Prostate gland (tissue), 2 donors: ENCODE data around the gene CDC42BPA. TPM values are rescaled to one million over a fixed set of nuclear protein-coding genes. Genes with fewer than 3 reads are reported as not detected.

Experiments
- DNase-seq: peaks from one replicate; pipeline ENCODE4 v3.0.0-alpha.2; 2019; ENCODE audit warnings: low spot score
- H3K27ac ChIP-seq, 2 donors: fragments of 200-600 bp; sonication (generic); 2 replicates each; pipeline ENCODE4 v1.5.1; 2017 to 2019
- H3K27me3 ChIP-seq: fragments of 200-600 bp; sonication (generic); replicated peaks from 2 replicates; pipeline ENCODE4 v1.5.1; 2019; ENCODE audit not compliant: insufficient read depth
- H3K36me3 ChIP-seq, 2 donors: fragments of 200-600 bp; sonication (generic); 1 replicate in 1 of 2; 2 replicates in 1 of 2; pipeline versions ENCODE4 v1.5.1 to v1.8.1; 2017 to 2019
- H3K4me1 ChIP-seq: fragments of 200-600 bp; sonication (generic); replicated peaks from 2 replicates; pipeline ENCODE4 v1.5.1; 2019
- H3K4me3 ChIP-seq, 2 donors: fragments of 200-600 bp; sonication (generic); 2 replicates each; pipeline ENCODE4 v1.5.1; 2017 to 2019
- H3K9me3 ChIP-seq: fragments of 200-600 bp; sonication (generic); 2 replicates; pipeline ENCODE4 v1.5.1; 2017
- POLR2A ChIP-seq: fragments of 450-650 bp; IDR thresholded peaks from one replicate; pipeline ENCODE4 v1.6.1; 2016; ENCODE audit warnings: antibody characterized with exemption, mild to moderate bottlenecking
- POLR2AphosphoS5 ChIP-seq: sonication (generic); formaldehyde crosslinking; IDR thresholded peaks from one replicate; pipeline ENCODE4 v1.6.1; 2017; ENCODE audit warnings: antibody characterized with exemption
- WGBS: methylation state at CpG from one replicate; pipeline ENCODE4 v1.1.5; 2018; 5-methylcytosine and 5-hydroxymethylcytosine counted together
- intact Hi-C: fragments of 100-400 bp; cut with DNase I; formaldehyde crosslinking; loops from one replicate; pipeline ENCODE4 v1.14.2; 2022
- total RNA-seq, 2 donors: library from RNA; depleted of rRNA; stranded (reverse); fragments of >200 nt; gene quantifications; one replicate each; pipeline ENCODE4 v1.1.0, GENCODE V29; 2016
- TF ChIP-seq, protein P1 (sequence below), 4 experiments: fragments of 200-600 bp in 2 of 4; fragments of 450-650 bp in 2 of 4; sonication (generic) in 2 of 4; IDR thresholded peaks; 1 replicate in 3 of 4; 2 replicates in 1 of 4; pipeline ENCODE4 v1.5.1; 2016 to 2019; ENCODE audit warnings: antibody characterized with exemption in 4 of 4, mild to moderate bottlenecking in 2 of 4, moderate library complexity in 2 of 4

The CDC42BPA gene
- total RNA-seq, 2 donors from 2014 or later, result 31.3 to 76.9 TPM

DNA sequence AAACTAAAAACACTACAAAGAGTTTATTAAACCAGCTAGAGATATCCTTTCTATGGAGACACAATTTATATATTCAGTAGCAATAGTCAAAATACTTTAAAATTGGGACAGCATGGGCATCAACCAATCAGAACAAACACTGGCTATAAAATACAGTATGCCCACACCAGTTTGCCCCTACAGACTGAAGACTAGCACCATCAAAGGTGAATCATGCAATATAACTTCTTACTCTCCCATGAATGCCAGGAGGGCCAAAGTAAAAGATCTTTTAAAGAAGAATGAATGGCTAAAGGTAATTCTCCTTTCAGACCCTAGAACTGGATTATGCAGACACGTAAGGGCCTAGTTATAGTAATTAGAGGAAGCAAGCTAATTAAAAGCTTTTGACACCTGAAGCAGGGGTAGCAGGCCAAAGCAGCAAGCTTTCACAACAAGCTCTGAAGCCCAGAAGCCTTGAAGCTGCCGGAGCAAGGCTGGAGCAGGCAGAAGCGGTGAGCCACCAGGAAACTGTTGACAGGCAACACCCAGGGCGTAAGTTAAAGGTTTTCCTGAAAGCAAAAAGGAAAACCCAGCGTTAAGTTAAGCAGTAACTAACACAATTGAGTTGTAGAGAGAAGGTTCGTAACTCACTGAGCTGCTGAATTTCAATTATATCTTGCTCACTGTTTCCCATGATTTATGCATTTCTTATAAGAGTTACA is 99.3 kb downstream of the CDC42BPA start:
- Histone ChIP-seq H3K27me3 (no peaks in the 10 kb centered on the region), H3K9me3 (no peaks in the 10 kb centered on the region), H3K36me3 (no peaks in the 10 kb centered on the region), H3K4me3 (no peak overlapping the region), H3K27ac (no peak overlapping the region), H3K4me1 (no peaks in the 10 kb centered on the region)
- WGBS, result 78% methylated on average over 6 of the region's 6 CpGs
- intact Hi-C loops, result no loop called here
- no peak for DNase-seq
- TF ChIP-seq POLR2A (no peak), POLR2AphosphoS5 (no peak)
- TF ChIP-seq, protein P1, sequence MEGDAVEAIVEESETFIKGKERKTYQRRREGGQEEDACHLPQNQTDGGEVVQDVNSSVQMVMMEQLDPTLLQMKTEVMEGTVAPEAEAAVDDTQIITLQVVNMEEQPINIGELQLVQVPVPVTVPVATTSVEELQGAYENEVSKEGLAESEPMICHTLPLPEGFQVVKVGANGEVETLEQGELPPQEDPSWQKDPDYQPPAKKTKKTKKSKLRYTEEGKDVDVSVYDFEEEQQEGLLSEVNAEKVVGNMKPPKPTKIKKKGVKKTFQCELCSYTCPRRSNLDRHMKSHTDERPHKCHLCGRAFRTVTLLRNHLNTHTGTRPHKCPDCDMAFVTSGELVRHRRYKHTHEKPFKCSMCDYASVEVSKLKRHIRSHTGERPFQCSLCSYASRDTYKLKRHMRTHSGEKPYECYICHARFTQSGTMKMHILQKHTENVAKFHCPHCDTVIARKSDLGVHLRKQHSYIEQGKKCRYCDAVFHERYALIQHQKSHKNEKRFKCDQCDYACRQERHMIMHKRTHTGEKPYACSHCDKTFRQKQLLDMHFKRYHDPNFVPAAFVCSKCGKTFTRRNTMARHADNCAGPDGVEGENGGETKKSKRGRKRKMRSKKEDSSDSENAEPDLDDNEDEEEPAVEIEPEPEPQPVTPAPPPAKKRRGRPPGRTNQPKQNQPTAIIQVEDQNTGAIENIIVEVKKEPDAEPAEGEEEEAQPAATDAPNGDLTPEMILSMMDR (IDR thresholded peaks at IDR 0.05), result no peak

DNA sequence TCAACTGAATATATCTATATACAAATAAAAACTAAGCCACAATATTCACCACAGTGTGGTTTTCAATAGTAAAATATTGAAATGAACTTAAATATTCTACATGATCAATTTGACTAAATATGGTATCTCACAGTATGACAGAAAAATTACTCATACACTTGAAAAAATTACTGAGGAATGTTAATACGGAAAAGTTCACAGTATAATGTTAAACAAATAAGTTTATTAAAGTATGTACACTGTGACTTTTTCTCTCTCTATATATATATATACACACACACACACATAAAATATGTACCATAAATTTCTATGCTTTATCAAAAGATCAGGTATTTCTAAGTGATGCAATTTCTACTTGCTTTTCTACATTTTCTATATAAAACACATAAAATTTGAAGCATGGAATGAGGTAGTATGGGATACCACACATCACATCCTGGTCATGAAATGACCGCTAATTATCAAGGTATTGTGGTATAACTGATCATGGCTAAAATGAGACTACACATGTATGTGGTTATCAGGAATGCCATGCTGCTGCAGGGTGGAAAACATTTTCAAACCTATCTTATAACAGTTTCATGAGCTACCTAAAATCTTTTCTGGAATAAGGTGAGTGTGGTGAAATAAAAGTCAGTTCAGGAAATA is 102.3 kb downstream of the CDC42BPA start:
- no peaks in the 10 kb centered on the region for H3K4me1 ChIP-seq
- TF ChIP-seq, protein P1 (IDR thresholded peaks at IDR 0.05), result no peak
- TF ChIP-seq POLR2A, result no peak
- TF ChIP-seq POLR2AphosphoS5, result no peak
- no peaks in the 10 kb centered on the region for H3K27me3 ChIP-seq
- intact Hi-C loops, result no loop called here
- H3K9me3 ChIP-seq, result no peaks in the 10 kb centered on the region
- no peaks in the 10 kb centered on the region for H3K36me3 ChIP-seq
- no peak overlapping the region for H3K27ac ChIP-seq
- DNase-seq, result no peak
- WGBS, result 89% methylated on average over 2 of the region's 2 CpGs
- no peak overlapping the region for H3K4me3 ChIP-seq

DNA sequence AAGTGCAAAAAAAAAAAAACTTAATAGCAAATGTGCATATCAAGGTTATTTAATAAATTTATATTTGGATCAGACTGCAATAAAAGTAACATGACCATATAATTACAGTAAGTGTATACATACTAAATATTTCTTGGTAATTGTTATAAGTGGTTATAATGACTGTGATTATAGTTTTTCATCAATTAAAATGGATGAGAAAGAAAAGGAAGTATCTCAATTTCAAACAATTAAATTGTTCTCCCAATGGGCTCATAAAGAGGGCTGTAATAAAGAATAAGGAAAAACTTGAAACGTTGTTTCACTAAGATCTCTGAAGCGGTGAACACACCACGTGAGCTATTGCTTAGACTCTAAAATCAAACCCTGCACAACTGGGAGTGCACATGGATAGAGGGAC is 104.1 kb downstream of the CDC42BPA start:
- 71% methylated on average over 3 of the region's 3 CpGs for WGBS
- TF ChIP-seq POLR2AphosphoS5 (no peak), POLR2A (no peak)
- TF ChIP-seq, protein P1 (IDR thresholded peaks at IDR 0.05), result no peak
- H3K27me3 ChIP-seq, result no peaks in the 10 kb centered on the region
- H3K4me3 ChIP-seq, result no peak overlapping the region
- intact Hi-C loops, result no loop called here
- H3K9me3 ChIP-seq, result no peaks in the 10 kb centered on the region
- H3K36me3 ChIP-seq, result no peaks in the 10 kb centered on the region
- H3K27ac ChIP-seq, result no peak overlapping the region
- DNase-seq, result no peak
- no peaks in the 10 kb centered on the region for H3K4me1 ChIP-seq

DNA sequence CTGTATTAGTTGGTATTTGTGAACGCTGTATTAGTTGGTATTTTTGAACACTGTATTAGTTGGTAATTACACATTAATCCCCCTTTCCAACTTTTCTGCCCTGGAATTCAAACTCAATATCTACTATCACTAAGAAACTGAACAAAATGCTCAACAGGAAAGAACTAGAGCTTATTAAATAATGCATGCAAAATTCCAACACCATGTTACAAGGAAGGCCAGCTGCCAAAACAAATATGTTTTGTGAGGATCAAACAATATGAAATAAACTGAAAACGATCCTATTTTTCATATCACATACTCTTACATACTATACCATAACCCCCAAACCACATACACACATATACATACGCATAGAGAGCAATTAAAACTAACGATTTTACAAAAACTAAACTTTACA is 104.9 kb downstream of the CDC42BPA start:
- WGBS, result 71% methylated on average over 4 of the region's 4 CpGs
- Histone ChIP-seq H3K9me3 (no peaks in the 10 kb centered on the region), H3K36me3 (no peaks in the 10 kb centered on the region), H3K27ac (no peak overlapping the region), H3K4me3 (no peak overlapping the region), H3K27me3 (no peaks in the 10 kb centered on the region), H3K4me1 (no peaks in the 10 kb centered on the region)
- intact Hi-C loops, result no loop called here
- TF ChIP-seq, protein P1 (IDR thresholded peaks at IDR 0.05), result no peak
- TF ChIP-seq POLR2AphosphoS5, result no peak
- DNase-seq, result no peak

DNA sequence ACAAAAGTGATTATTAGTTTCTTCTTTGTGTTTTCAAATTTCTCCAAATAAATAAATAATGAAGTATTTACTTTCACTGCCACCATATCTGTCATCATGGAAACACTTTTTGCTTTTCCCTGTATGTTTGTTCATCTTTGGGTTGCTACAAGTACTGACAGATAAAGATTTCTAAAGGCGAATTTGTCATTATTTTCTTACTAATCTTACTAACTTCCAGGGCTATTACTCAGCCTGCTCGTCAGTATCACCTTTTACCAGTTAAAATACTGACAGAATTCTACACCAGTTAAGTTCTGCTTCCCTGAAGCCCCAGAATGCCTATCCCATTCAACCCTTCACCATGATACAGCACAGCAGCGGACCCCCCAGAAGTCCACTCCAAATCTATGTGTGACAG is 106.1 kb downstream of the CDC42BPA start:
- Histone ChIP-seq H3K9me3 (no peaks in the 10 kb centered on the region), H3K27ac (no peak overlapping the region), H3K27me3 (no peaks in the 10 kb centered on the region), H3K4me3 (no peak overlapping the region), H3K36me3 (no peaks in the 10 kb centered on the region), H3K4me1 (no peaks in the 10 kb centered on the region)
- intact Hi-C loops, result no loop called here
- DNase-seq, result no peak
- 83% methylated on average over 3 of the region's 3 CpGs for WGBS
- TF ChIP-seq POLR2A (no peak), POLR2AphosphoS5 (no peak)
- TF ChIP-seq, protein P1 (IDR thresholded peaks at IDR 0.05), result no peak
